ENCODE measurements around the gene RAB3B.
"Not testable (repeated sequence)": the region's sequence is repeated elsewhere in the genome, so short reads cannot be mapped to it uniquely, and the experiment has no call there.

The RAB3B gene

GRCh38 chr1:51988254-51988653 lies 2.2 kb downstream of the RAB3B start:
- no peak for DNase-seq

- no peak for DNase-seq
Measured at GRCh38 chr1:51986718-51987117, 3.8 kb downstream of the RAB3B start.

GRCh38 chr1:51982161-51982560 lies 8.3 kb downstream of the RAB3B start:
- DNase-seq, result no peak

- no peak for DNase-seq
Measured at GRCh38 chr1:51981555-51981954, 8.9 kb downstream of the RAB3B start.

- no peak for DNase-seq
Measured at GRCh38 chr1:51978099-51978498, 12.4 kb downstream of the RAB3B start.

GRCh38 chr1:51976846-51977602 lies 13.5 kb downstream of the RAB3B start:
- no peak for DNase-seq

- no peak for DNase-seq
Measured at GRCh38 chr1:51973587-51974474, 16.7 kb downstream of the RAB3B start.

- DNase-seq, result no peak
Measured at GRCh38 chr1:51969038-51969705, 21.3 kb downstream of the RAB3B start.

GRCh38 chr1:51968632-51969031 lies 21.9 kb downstream of the RAB3B start:
- DNase-seq, result no peak

GRCh38 chr1:51967213-51967791 lies 23.2 kb downstream of the RAB3B start:
- DNase-seq, result not testable (repeated sequence)

GRCh38 chr1:51966559-51966958 lies 23.9 kb downstream of the RAB3B start:
- no peak for DNase-seq

GRCh38 chr1:51964309-51964696 lies 26.2 kb downstream of the RAB3B start:
- no peak for DNase-seq

GRCh38 chr1:51963592-51964308 lies 26.8 kb downstream of the RAB3B start:
- DNase-seq, result no peak

- DNase-seq, result no peak
Measured at GRCh38 chr1:51962486-51963356, 27.8 kb downstream of the RAB3B start.

- DNase-seq, result no peak
Measured at GRCh38 chr1:51961954-51962353, 28.5 kb downstream of the RAB3B start.

GRCh38 chr1:51961231-51961630 lies 29.3 kb downstream of the RAB3B start:
- DNase-seq, result no peak

- DNase-seq, result no peak
Measured at GRCh38 chr1:51960262-51960661, 30.2 kb downstream of the RAB3B start.

- DNase-seq, result no peak
Measured at GRCh38 chr1:51958824-51959223, 31.7 kb downstream of the RAB3B start.

GRCh38 chr1:51957618-51958017 lies 32.9 kb downstream of the RAB3B start:
- DNase-seq, result no peak

- no peak for DNase-seq
Measured at GRCh38 chr1:51956528-51957509, 33.7 kb downstream of the RAB3B start.
